K562 (cell line): ENCODE measurements around the gene PRPSAP1. TPM values are rescaled to one million over a fixed set of nuclear protein-coding genes. Genes with fewer than 3 reads are reported as not detected.

Experiments
- ATAC-seq: fragments of 200-7000 bp; cut with Tn5 transposase; 3 replicates; pipeline ENCODE4 v1.9.1; 2020; ENCODE audit warnings: moderate library complexity
- BruUV-seq: library from RNA; stranded (reverse); fragments of 400-500 nt; replicated peaks from 2 replicates; lab custom pipeline; 2021; lab: Mats Ljungman, UMichigan
- CTCF ChIA-PET: fragments of 300-600 bp; formaldehyde crosslinking; extraction: SDS; loops from one replicate; lab custom pipeline; 2021; ENCODE audit warnings: low intra/inter-chr PET ratio; lab: Yijun Ruan, JAX
- POLR2A ChIA-PET: fragments of 300-600, 350-650 bp; sonication (Branson Sonifier 250); formaldehyde crosslinking; extraction: SDS; loops from one replicate; lab custom pipeline; 2021; ENCODE audit warnings: antibody characterized with exemption, inconsistent platforms; lab: Yijun Ruan, JAX
- DNase-seq, 4 experiments: peaks; one replicate each; pipeline versions ENCODE4 v3.0.0 to v3.0.0-alpha.2; 2011 to 2018; ENCODE audit warnings: low spot score in 3 of 4, mixed read lengths in 3 of 4; ENCODE audit errors: extremely low read depth in 1 of 4
- FAIRE-seq: peaks from 2 replicates; lab custom pipeline; 2011; peaks lifted over from hg19 to GRCh38; lab: Jason Lieb, UNC
- H2AFZ ChIP-seq: 2 replicates; pipeline ENCODE4 v1.6.0; 2011; ENCODE audit warnings: low read depth, low read length, control low read depth, inconsistent platforms
- H3K27ac ChIP-seq: fragments of 200-600 bp; 3 replicates; pipeline ENCODE4 v1.8.0; 2011; ENCODE audit warnings: low read depth, mild to moderate bottlenecking, control low read depth, inconsistent platforms, low read length, moderate library complexity, mixed read lengths; ENCODE audit errors: extremely low read depth
- H3K27me3 ChIP-seq, 2 experiments: fragments of 300-600 bp in 1 of 2; 2 replicates in 1 of 2; 3 replicates in 1 of 2; pipeline versions ENCODE4 v1.6.0 to v1.8.0; 2011; ENCODE audit warnings: inconsistent platforms in 2 of 2, low read length in 2 of 2, mild to moderate bottlenecking in 1 of 2, mixed read lengths in 1 of 2, moderate library complexity in 1 of 2; ENCODE audit not compliant: control insufficient read depth in 2 of 2, insufficient read depth in 2 of 2
- H3K36me3 ChIP-seq: fragments of 300-600 bp; 3 replicates; pipeline ENCODE4 v1.8.0; 2011; ENCODE audit warnings: mild to moderate bottlenecking, low read length, inconsistent platforms; ENCODE audit not compliant: control insufficient read depth, insufficient read depth
- H3K4me1 ChIP-seq, 2 experiments: fragments of 200-600 bp in 1 of 2; replicated peaks in 1 of 2; 2 replicates in 1 of 2; 3 replicates in 1 of 2; pipeline versions ENCODE4 v1.5.1 to v1.8.0; 2011; ENCODE audit warnings: inconsistent platforms in 2 of 2, low read length in 2 of 2, mild to moderate bottlenecking in 1 of 2, mixed read lengths in 1 of 2, moderate library complexity in 1 of 2; ENCODE audit not compliant: control insufficient read depth in 2 of 2, insufficient read depth in 2 of 2
- H3K4me2 ChIP-seq: 2 replicates; pipeline ENCODE4 v1.6.1; 2011; ENCODE audit warnings: low read length, control low read depth, inconsistent platforms, mixed read lengths; ENCODE audit not compliant: insufficient read depth
- H3K4me3 ChIP-seq: fragments of 200-600 bp; sonication (generic), shearing (Covaris generic); 2 replicates; pipeline ENCODE4 v1.5.1; 2016; ENCODE audit warnings: control low read depth, inconsistent platforms
- H3K79me2 ChIP-seq: fragments of 200-600 bp; 3 replicates; pipeline ENCODE4 v1.8.0; 2011; ENCODE audit warnings: low read length, inconsistent platforms; ENCODE audit not compliant: control insufficient read depth, insufficient read depth
- H3K9ac ChIP-seq, 2 experiments: 2 replicates each; pipeline versions ENCODE4 v1.6.0 to v1.6.1; 2011; ENCODE audit warnings: low read depth in 2 of 2, low read length in 2 of 2, control low read depth in 1 of 2, inconsistent platforms in 1 of 2, mild to moderate bottlenecking in 1 of 2, mixed read lengths in 1 of 2; ENCODE audit not compliant: insufficient read depth in 1 of 2
- H3K9me1 ChIP-seq: one replicate; pipeline ENCODE4 v1.6.0; 2011; ENCODE audit warnings: inconsistent platforms, mild to moderate bottlenecking, low read length, moderate library complexity; ENCODE audit not compliant: control insufficient read depth, insufficient read depth
- H3K9me3 ChIP-seq: replicated peaks from 2 replicates; pipeline ENCODE4 v1.5.1; 2011; ENCODE audit warnings: low read depth, low read length, inconsistent platforms; ENCODE audit not compliant: control insufficient read depth, insufficient read depth
- H4K20me1 ChIP-seq: replicated peaks from 2 replicates; pipeline ENCODE4 v1.6.1; 2011; ENCODE audit warnings: low read length, inconsistent platforms, mixed read lengths; ENCODE audit not compliant: control insufficient read depth, insufficient read depth
- CREB3 ChIP-seq: fragments of 450-650 bp; conservative IDR thresholded peaks from 2 replicates; pipeline ENCODE4 v1.6.1; 2016; ENCODE audit warnings: missing genetic modification characterization, low read depth, mild to moderate bottlenecking, missing compliant biosample characterization, moderate library complexity
- DLX4 ChIP-seq: fragments of 250-450 bp; sonication (Bioruptor Pico); IDR thresholded peaks from 2 replicates; pipeline ENCODE4 v1.6.1; 2021; ENCODE audit warnings: mild to moderate bottlenecking
- ETS2 ChIP-seq: IDR thresholded peaks from 2 replicates; pipeline ENCODE4 v1.6.1; 2016; ENCODE audit warnings: borderline replicate concordance, missing genetic modification characterization, mild to moderate bottlenecking, moderate library complexity, missing compliant biosample characterization; ENCODE audit not compliant: poor library complexity, severe bottlenecking
- HDAC8 ChIP-seq: fragments of 450-650 bp; IDR thresholded peaks from 2 replicates; pipeline ENCODE4 v1.6.1; 2016; ENCODE audit warnings: mild to moderate bottlenecking, missing genetic modification characterization, moderate library complexity, missing compliant biosample characterization
- MAX ChIP-seq: sonication (generic); formaldehyde crosslinking; IDR thresholded peaks from 2 replicates; pipeline ENCODE4 v1.9.0; 2022; ENCODE audit warnings: mild to moderate bottlenecking, missing genetic modification reagents
- RUNX1 ChIP-seq: sonication (generic); IDR thresholded peaks from 2 replicates; pipeline ENCODE4 v1.6.1; 2016; ENCODE audit warnings: antibody characterized with exemption, low read depth
- STAT5B ChIP-seq: fragments of 250-450 bp; sonication (Bioruptor Pico); IDR thresholded peaks from 2 replicates; pipeline ENCODE4 v1.8.0; 2021; ENCODE audit warnings: mild to moderate bottlenecking, inconsistent platforms
- TAF7 ChIP-seq: fragments of 450-650 bp; IDR thresholded peaks from 2 replicates; pipeline ENCODE4 v1.6.1; 2016; ENCODE audit warnings: missing genetic modification characterization, missing compliant biosample characterization
- THAP7 ChIP-seq: fragments of 250-450 bp; sonication (Bioruptor Pico); IDR thresholded peaks from 2 replicates; pipeline ENCODE4 v1.5.0; 2021
- ZKSCAN8 ChIP-seq: fragments of 200-800 bp; sonication (Bioruptor generic); IDR thresholded peaks from 2 replicates; pipeline ENCODE4 v1.6.1; 2016; ENCODE audit warnings: missing genetic modification characterization, missing compliant biosample characterization
- ZNF696 ChIP-seq: fragments of 250-450 bp; sonication (Bioruptor Pico); conservative IDR thresholded peaks from 2 replicates; pipeline ENCODE4 v1.4.0; 2020; ENCODE audit warnings: mild to moderate bottlenecking, moderate library complexity
- WGBS: fragments of 100-300 bp; shearing (Covaris generic); methylation state at CpG from one replicate; pipeline ENCODE4 v1.1.6; 2016; ENCODE audit warnings: low coverage, mixed read lengths; ENCODE audit not compliant: insufficient coverage; ENCODE audit errors: missing lambda C conversion rate; 5-methylcytosine and 5-hydroxymethylcytosine counted together
- in situ Hi-C: fragments of 300-500 bp; cut with MboI; formaldehyde crosslinking; loops from 4 replicates; pipeline ENCODE4 v1.15.0; 2018; ENCODE audit warnings: inconsistent platforms, mixed read lengths
- intact Hi-C: fragments of 100-400 bp; cut with micrococcal nuclease; formaldehyde crosslinking; loops from 2 replicates; pipeline ENCODE4 v1.14.2; 2022
- polyA plus RNA-seq, 8 experiments: library from polyadenylated mRNA; depleted of rRNA in 4 of 8; stranded (reverse) in 5 of 8; unstranded in 3 of 8; fragments of >200 nt; fragmentation: Nextera tagmentation in 2 of 8; fragmentation: Illumina TruSeq in 1 of 8; extraction: Ambion mirVana in 2 of 8; extraction: Trizol in 1 of 8; gene quantifications; 2 replicates each; pipeline versions ENCODE4 v1.2.1 to v1.2.3, GENCODE V29; 2011 to 2014; ENCODE audit warnings: inconsistent platforms in 1 of 8, missing spikeins in 1 of 8
- total RNA-seq, 7 experiments: library from RNA; depleted of rRNA in 6 of 7; stranded (reverse); fragments of >200 nt in 6 of 7; fragmentation: Illumina TruSeq in 2 of 7; extraction: Trizol in 2 of 7; gene quantifications; 2 replicates each; pipeline versions ENCODE4 v1.2.1 to v1.2.3, GENCODE V29; 2011 to 2021; ENCODE audit warnings: low replicate concordance in 1 of 7

PRPSAP1 gene
- total and polyA plus RNA-seq, 9 of the 15 experiments (the other 6 are each of a cell fraction or from before 2014, with no cell fraction given) = 21.9 to 77.1 (median 40.8) TPM

GRCh38 chr17:76293106-76293505, 60.6 kb downstream of the PRPSAP1 start:
- ChIA-PET CTCF (no interaction called here), POLR2A (interaction anchor here (0.7 to 1.0 kb wide), 3 partner anchors 24 to 140 kb away, joined by 3 read pairs; no protein-coding TSS in a partner anchor)
- Histone ChIP-seq H3K36me3 (0 out of 3 replicates have a peak, but pooled peaks cover 3% of the 10 kb centered on the region), H3K27ac (no peak overlapping the region), H4K20me1 (no peaks in the 10 kb centered on the region), H3K9ac (no peak overlapping the region), H3K27me3 (no peaks in the 10 kb centered on the region), H3K9me3 (no peaks in the 10 kb centered on the region), H3K4me1 (no peaks in the 10 kb centered on the region), H3K4me3 (no peak overlapping the region), H3K4me2 (no peak overlapping the region), H2AFZ (no peak overlapping the region), H3K79me2 (no peaks in the 10 kb centered on the region), H3K9me1 (no peaks in the 10 kb centered on the region)
- no peak for FAIRE-seq
- no peak for DNase-seq
- BruUV-seq = no TSS peak
- in situ Hi-C loops (loop anchor here (5.0 kb wide), 3 partner anchors 166 to 381 kb away; no protein-coding TSS in a partner anchor), intact Hi-C loops (no loop called here)
- no peak for ATAC-seq
- no peak for TF ChIP-seq CREB3 (tag)
- TF ChIP-seq RUNX1 = no peak
- TF ChIP-seq TAF7 (tag) = no peak
- no peak for TF ChIP-seq STAT5B
- TF ChIP-seq MAX (CRISPR knock-in tag) = no peak
- TF ChIP-seq ETS2 (tag) = no peak
- TF ChIP-seq DLX4 (CRISPR knock-in tag) = no peak
- TF ChIP-seq HDAC8 = no peak
- no peak for TF ChIP-seq THAP7 (CRISPR knock-in tag)
- TF ChIP-seq ZKSCAN8 (CRISPR knock-in tag) = no peak
- no peak for TF ChIP-seq ZNF696 (CRISPR knock-in tag)
- WGBS = 69% methylated on average over 7 of the region's 7 CpGs
